K562 (cell line): ENCODE data around the gene CFAP70. TPM values are rescaled to one million over a fixed set of nuclear protein-coding genes. Genes with fewer than 3 reads are reported as not detected.
A peak's percentile ranks its signal among the peaks of the same experiment; 100 is the strongest.

Experiments
- BHLHE40 ChIP-seq: IDR thresholded peaks from 2 replicates; pipeline ENCODE4 v1.6.1; 2011; ENCODE audit warnings: low read length, improper control_type of control experiment
- CHD1 ChIP-seq: fragments of 200-600 bp; sonication (generic); IDR thresholded peaks from one replicate; pipeline ENCODE4 v1.6.1; 2012; ENCODE audit warnings: mild to moderate bottlenecking, moderate library complexity, low read length, inconsistent platforms
- COPS2 ChIP-seq: fragments of 450-650 bp; conservative IDR thresholded peaks from 2 replicates; pipeline ENCODE4 v1.6.1; 2016; ENCODE audit warnings: mild to moderate bottlenecking, moderate library complexity
- JUN ChIP-seq, 2 experiments: sonication (generic) in 1 of 2; formaldehyde crosslinking in 1 of 2; IDR thresholded peaks; 2 replicates each; pipeline versions ENCODE4 v1.6.1 to v1.8.0; 2012 to 2022; ENCODE audit warnings: borderline replicate concordance in 2 of 2, mild to moderate bottlenecking in 2 of 2, improper control_type of control experiment in 1 of 2, low read depth in 1 of 2, low read length in 1 of 2, missing genetic modification reagents in 1 of 2
- KLF13 ChIP-seq: fragments of 450-650 bp; IDR thresholded peaks from 2 replicates; pipeline ENCODE4 v1.6.1; 2016; ENCODE audit warnings: missing genetic modification characterization, low read depth, mild to moderate bottlenecking, missing compliant biosample characterization, moderate library complexity, borderline replicate concordance
- L3MBTL2 ChIP-seq: fragments of 450-650 bp; IDR thresholded peaks from 2 replicates; pipeline ENCODE4 v1.6.1; 2016; ENCODE audit warnings: mild to moderate bottlenecking, moderate library complexity
- LARP7 ChIP-seq: fragments of 450-650 bp; IDR thresholded peaks from 2 replicates; pipeline ENCODE4 v1.6.1; 2016
- MCM3 ChIP-seq: fragments of 450-650 bp; IDR thresholded peaks from 2 replicates; pipeline ENCODE4 v1.6.1; 2016
- MECOM ChIP-seq: fragments of 250-450 bp; sonication (Bioruptor Pico); IDR thresholded peaks from 2 replicates; pipeline ENCODE4 v1.8.0; 2022; ENCODE audit warnings: inconsistent platforms
- NCOA2 ChIP-seq, 2 experiments: fragments of 450-650 bp; IDR thresholded peaks; 2 replicates each; pipeline ENCODE4 v1.6.1; 2018; ENCODE audit warnings: mild to moderate bottlenecking in 2 of 2, moderate library complexity in 1 of 2; ENCODE audit not compliant: partially characterized antibody in 2 of 2
- SRF ChIP-seq, 2 experiments: fragments of 250-450, 450-650 bp in 1 of 2; sonication (Bioruptor Pico) in 1 of 2; sonication (generic) in 1 of 2; formaldehyde crosslinking; IDR thresholded peaks; 2 replicates each; pipeline versions ENCODE4 v1.5.0 to v1.5.1; 2020 to 2022; ENCODE audit warnings: mild to moderate bottlenecking in 1 of 2, missing genetic modification reagents in 1 of 2
- ZEB2 ChIP-seq: fragments of 450-650 bp; IDR thresholded peaks from 2 replicates; pipeline ENCODE4 v1.6.1; 2016
- ZNF282 ChIP-seq: sonication (generic); formaldehyde crosslinking; IDR thresholded peaks from 2 replicates; pipeline ENCODE4 v1.8.1; 2023; ENCODE audit warnings: missing genetic modification reagents
- ZNF408 ChIP-seq: fragments of 250-450 bp; sonication (Bioruptor Pico); IDR thresholded peaks from 2 replicates; pipeline ENCODE4 v1.4.0; 2020; ENCODE audit warnings: low read depth, mild to moderate bottlenecking, moderate library complexity
- polyA plus RNA-seq, 8 experiments: library from polyadenylated mRNA; depleted of rRNA in 4 of 8; stranded (reverse) in 5 of 8; unstranded in 3 of 8; fragments of >200 nt; fragmentation: Nextera tagmentation in 2 of 8; fragmentation: Illumina TruSeq in 1 of 8; extraction: Ambion mirVana in 2 of 8; extraction: Trizol in 1 of 8; gene quantifications; 2 replicates each; pipeline versions ENCODE4 v1.2.1 to v1.2.3, GENCODE V29; 2011 to 2014; ENCODE audit warnings: inconsistent platforms in 1 of 8, missing spikeins in 1 of 8
- total RNA-seq, 7 experiments: library from RNA; depleted of rRNA in 6 of 7; stranded (reverse); fragments of >200 nt in 6 of 7; fragmentation: Illumina TruSeq in 2 of 7; extraction: Trizol in 2 of 7; gene quantifications; 2 replicates each; pipeline versions ENCODE4 v1.2.1 to v1.2.3, GENCODE V29; 2011 to 2021; ENCODE audit warnings: low replicate concordance in 1 of 7
- TF ChIP-seq, protein P1 (sequence below): fragments of 150-350 bp; conservative IDR thresholded peaks from 2 replicates; pipeline ENCODE4 v1.6.1; 2014; ENCODE audit warnings: low read length
- TF ChIP-seq, protein P2 (sequence below): fragments of 250-450 bp; sonication (Bioruptor Pico); IDR thresholded peaks from 2 replicates; pipeline ENCODE4 v1.4.0; 2020
- TF ChIP-seq, protein P3 (sequence below): fragments of 250-450 bp; sonication (Bioruptor Pico); IDR thresholded peaks from 2 replicates; pipeline ENCODE4 v1.4.0; 2020; ENCODE audit warnings: mild to moderate bottlenecking, moderate library complexity
- TF ChIP-seq, protein P4 (sequence below): fragments of 250-450 bp; sonication (Bioruptor Pico); IDR thresholded peaks from 2 replicates; pipeline ENCODE4 v1.4.0; 2020; ENCODE audit warnings: mild to moderate bottlenecking, moderate library complexity

The CFAP70 gene
- total and polyA plus RNA-seq, 9 of the 15 experiments (the other 6 are each of a cell fraction or from before 2014, with no cell fraction given): 0.27 to 1.6 (median 0.86) TPM

DNA sequence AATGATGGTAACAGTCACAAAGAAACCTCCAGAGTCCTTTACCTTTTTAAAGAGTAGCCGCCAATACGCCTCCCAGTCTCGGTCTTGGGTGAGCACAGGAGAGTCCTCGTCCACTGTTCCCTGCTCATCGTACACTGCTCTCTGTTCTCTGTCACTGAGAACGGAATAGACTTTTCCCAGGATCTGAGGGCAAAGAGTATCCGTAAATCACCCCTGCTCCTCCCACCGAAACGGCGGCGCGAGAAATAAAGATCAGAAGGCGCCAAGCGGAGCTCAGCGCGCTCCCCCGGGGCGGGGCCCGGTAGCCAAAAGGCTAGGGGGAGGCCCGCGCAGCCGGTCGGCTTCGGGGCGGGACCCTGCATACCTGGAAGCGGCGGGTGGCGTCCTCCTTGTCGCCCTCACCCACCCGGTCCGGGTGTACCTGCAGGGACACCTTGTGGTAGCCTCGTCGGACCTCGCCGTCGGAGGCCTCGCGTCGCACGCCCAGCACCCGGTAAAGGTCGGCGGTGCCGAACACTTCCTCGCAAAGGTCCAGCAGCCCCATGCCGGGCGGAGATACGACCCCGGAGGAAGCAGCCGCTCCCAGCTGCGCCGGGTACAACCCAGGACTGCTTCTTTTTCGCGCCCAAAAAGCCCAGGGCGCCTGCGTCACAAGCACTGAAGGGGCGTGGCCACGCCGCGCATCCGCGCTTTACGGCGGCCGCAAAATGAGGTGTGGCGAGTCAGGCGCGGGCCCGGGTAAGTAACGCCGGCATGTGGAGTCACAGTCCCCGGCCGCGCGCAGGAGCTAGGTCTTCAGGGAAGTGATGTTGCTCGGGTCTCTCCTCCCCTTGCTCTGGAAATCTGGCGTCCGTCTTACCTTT, 111.8 kb downstream of the CFAP70 start, which contains the start of gene DNAJC9 (continued):
- TF ChIP-seq ZNF408 (CRISPR knock-in tag): no peak
- TF ChIP-seq ZEB2: peak; percentile 96
- TF ChIP-seq KLF13: peak; percentile 75; the same call in 1 of the 2 replicates
- TF ChIP-seq, protein P1, sequence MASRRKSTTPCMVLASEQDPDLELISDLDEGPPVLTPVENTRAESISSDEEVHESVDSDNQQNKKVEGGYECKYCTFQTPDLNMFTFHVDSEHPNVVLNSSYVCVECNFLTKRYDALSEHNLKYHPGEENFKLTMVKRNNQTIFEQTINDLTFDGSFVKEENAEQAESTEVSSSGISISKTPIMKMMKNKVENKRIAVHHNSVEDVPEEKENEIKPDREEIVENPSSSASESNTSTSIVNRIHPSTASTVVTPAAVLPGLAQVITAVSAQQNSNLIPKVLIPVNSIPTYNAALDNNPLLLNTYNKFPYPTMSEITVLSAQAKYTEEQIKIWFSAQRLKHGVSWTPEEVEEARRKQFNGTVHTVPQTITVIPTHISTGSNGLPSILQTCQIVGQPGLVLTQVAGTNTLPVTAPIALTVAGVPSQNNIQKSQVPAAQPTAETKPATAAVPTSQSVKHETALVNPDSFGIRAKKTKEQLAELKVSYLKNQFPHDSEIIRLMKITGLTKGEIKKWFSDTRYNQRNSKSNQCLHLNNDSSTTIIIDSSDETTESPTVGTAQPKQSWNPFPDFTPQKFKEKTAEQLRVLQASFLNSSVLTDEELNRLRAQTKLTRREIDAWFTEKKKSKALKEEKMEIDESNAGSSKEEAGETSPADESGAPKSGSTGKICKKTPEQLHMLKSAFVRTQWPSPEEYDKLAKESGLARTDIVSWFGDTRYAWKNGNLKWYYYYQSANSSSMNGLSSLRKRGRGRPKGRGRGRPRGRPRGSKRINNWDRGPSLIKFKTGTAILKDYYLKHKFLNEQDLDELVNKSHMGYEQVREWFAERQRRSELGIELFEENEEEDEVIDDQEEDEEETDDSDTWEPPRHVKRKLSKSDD: no peak
- TF ChIP-seq, protein P2, sequence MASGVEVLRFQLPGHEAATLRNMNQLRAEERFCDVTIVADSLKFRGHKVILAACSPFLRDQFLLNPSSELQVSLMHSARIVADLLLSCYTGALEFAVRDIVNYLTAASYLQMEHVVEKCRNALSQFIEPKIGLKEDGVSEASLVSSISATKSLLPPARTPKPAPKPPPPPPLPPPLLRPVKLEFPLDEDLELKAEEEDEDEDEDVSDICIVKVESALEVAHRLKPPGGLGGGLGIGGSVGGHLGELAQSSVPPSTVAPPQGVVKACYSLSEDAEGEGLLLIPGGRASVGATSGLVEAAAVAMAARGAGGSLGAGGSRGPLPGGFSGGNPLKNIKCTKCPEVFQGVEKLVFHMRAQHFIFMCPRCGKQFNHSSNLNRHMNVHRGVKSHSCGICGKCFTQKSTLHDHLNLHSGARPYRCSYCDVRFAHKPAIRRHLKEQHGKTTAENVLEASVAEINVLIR (CRISPR knock-in tag): peak; percentile 64; the same call in 1 of the 2 replicates
- peak; percentile 19; the same call in 1 of the 2 replicates for TF ChIP-seq JUN (IDR thresholded peaks at IDR 0.05; ENCODE audit: borderline replicate concordance, low read depth, low read length)
- peak; percentile 91; the same call in 1 of the 2 replicates for TF ChIP-seq JUN (CRISPR knock-in tag; IDR thresholded peaks at IDR 0.05; ENCODE audit: borderline replicate concordance)
- no peak for TF ChIP-seq MCM3
- TF ChIP-seq LARP7: no peak
- no peak for TF ChIP-seq NCOA2 (IDR thresholded peaks at IDR 0.05; ENCODE audit: partially characterized antibody in 2 of 2)
- TF ChIP-seq MECOM (CRISPR knock-in tag): 0 out of 2 replicates have a peak, but pooled peaks have one; percentile 28
- no peak for TF ChIP-seq CHD1
- TF ChIP-seq L3MBTL2: peak; percentile 90
- TF ChIP-seq, protein P3, sequence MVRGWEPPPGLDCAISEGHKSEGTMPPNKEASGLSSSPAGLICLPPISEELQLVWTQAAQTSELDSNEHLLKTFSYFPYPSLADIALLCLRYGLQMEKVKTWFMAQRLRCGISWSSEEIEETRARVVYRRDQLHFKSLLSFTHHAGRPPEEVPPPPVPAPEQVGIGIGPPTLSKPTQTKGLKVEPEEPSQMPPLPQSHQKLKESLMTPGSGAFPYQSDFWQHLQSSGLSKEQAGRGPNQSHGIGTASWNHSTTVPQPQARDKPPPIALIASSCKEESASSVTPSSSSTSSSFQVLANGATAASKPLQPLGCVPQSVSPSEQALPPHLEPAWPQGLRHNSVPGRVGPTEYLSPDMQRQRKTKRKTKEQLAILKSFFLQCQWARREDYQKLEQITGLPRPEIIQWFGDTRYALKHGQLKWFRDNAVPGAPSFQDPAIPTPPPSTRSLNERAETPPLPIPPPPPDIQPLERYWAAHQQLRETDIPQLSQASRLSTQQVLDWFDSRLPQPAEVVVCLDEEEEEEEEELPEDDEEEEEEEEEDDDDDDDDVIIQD (CRISPR knock-in tag): no peak
- TF ChIP-seq ZNF282 (CRISPR knock-in tag): 0 out of 2 replicates have a peak, but pooled peaks have one; percentile 78
- TF ChIP-seq COPS2: no peak
- TF ChIP-seq SRF (CRISPR knock-in tag; IDR thresholded peaks at IDR 0.05): peak; percentile 47 to 80; a peak in 2 of 4 replicates
- no peak for TF ChIP-seq BHLHE40
- TF ChIP-seq, protein P4, sequence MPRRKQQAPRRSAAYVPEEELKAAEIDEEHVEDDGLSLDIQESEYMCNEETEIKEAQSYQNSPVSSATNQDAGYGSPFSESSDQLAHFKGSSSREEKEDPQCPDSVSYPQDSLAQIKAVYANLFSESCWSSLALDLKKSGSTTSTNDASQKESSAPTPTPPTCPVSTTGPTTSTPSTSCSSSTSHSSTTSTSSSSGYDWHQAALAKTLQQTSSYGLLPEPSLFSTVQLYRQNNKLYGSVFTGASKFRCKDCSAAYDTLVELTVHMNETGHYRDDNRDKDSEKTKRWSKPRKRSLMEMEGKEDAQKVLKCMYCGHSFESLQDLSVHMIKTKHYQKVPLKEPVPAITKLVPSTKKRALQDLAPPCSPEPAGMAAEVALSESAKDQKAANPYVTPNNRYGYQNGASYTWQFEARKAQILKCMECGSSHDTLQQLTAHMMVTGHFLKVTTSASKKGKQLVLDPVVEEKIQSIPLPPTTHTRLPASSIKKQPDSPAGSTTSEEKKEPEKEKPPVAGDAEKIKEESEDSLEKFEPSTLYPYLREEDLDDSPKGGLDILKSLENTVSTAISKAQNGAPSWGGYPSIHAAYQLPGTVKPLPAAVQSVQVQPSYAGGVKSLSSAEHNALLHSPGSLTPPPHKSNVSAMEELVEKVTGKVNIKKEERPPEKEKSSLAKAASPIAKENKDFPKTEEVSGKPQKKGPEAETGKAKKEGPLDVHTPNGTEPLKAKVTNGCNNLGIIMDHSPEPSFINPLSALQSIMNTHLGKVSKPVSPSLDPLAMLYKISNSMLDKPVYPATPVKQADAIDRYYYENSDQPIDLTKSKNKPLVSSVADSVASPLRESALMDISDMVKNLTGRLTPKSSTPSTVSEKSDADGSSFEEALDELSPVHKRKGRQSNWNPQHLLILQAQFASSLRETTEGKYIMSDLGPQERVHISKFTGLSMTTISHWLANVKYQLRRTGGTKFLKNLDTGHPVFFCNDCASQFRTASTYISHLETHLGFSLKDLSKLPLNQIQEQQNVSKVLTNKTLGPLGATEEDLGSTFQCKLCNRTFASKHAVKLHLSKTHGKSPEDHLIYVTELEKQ: no peak
